ENCODE data around the gene NR3C2. TPM values are rescaled to one million over a fixed set of nuclear protein-coding genes. Genes with fewer than 3 reads are reported as not detected.

The NR3C2 gene
- total RNA-seq, 1 donor from 2014 or later, result 11.5 TPM

DNA sequence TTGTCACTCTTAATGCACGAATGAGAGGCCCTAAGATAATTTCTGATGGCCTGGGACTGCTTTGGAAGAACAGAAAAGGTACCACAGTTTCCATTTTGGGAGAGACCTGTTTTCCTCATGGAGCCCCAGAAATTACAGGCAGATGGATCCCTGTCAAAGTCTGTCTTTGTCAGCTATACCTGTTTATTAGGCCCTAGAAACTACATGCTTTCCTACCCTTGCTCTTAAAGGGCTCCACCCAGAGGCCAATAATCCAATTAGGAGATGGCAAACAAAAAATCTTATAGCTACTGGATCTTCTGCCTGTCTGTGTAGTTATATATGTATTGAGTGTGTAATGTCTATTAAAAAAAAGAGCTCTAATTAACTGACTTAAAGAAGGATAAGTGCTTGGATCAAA is 141.3 kb downstream of the NR3C2 start:
- TF ChIP-seq, protein P1, sequence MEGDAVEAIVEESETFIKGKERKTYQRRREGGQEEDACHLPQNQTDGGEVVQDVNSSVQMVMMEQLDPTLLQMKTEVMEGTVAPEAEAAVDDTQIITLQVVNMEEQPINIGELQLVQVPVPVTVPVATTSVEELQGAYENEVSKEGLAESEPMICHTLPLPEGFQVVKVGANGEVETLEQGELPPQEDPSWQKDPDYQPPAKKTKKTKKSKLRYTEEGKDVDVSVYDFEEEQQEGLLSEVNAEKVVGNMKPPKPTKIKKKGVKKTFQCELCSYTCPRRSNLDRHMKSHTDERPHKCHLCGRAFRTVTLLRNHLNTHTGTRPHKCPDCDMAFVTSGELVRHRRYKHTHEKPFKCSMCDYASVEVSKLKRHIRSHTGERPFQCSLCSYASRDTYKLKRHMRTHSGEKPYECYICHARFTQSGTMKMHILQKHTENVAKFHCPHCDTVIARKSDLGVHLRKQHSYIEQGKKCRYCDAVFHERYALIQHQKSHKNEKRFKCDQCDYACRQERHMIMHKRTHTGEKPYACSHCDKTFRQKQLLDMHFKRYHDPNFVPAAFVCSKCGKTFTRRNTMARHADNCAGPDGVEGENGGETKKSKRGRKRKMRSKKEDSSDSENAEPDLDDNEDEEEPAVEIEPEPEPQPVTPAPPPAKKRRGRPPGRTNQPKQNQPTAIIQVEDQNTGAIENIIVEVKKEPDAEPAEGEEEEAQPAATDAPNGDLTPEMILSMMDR (conservative IDR thresholded peaks at IDR 0.05), result no peak
- Mint-ChIP-seq H3K4me1 (ENCODE audit: unreplicated experiment) (no peaks in the 10 kb centered on the region), H3K4me3 (no peak overlapping the region), H3K9me3 (no peaks in the 10 kb centered on the region), H3K27me3 (no peaks in the 10 kb centered on the region), H3K36me3 (no peaks in the 10 kb centered on the region), H3K27ac (no peak overlapping the region)
- no peak for DNase-seq (ENCODE audit: extremely low spot score, unreplicated experiment)

DNA sequence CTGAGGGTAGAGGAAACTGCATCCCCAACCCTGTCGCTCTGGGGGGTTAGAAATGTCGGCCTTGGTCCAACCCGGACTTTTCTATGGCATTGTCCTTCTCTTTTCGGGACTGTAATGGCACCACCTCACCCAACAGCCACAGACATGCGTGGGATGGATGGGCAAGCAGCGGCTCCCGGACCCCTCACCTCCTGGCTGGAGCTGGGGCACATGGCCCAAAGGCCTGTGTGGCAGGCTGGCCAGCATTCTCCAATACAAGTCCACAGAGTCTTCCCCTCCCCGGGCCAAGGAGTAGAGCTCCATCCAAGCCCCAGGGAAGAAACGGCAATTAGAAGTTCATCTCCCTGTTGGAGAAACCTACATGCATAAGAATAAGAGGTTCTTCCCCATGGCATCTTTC is 142.9 kb downstream of the NR3C2 start:
- Mint-ChIP-seq H3K27me3 (no peaks in the 10 kb centered on the region), H3K27ac (no peak overlapping the region), H3K36me3 (no peaks in the 10 kb centered on the region), H3K9me3 (no peaks in the 10 kb centered on the region), H3K4me1 (ENCODE audit: unreplicated experiment) (no peaks in the 10 kb centered on the region), H3K4me3 (no peak overlapping the region)
- no peak for DNase-seq (ENCODE audit: extremely low spot score, unreplicated experiment)
- TF ChIP-seq, protein P1 (conservative IDR thresholded peaks at IDR 0.05), result no peak

DNA sequence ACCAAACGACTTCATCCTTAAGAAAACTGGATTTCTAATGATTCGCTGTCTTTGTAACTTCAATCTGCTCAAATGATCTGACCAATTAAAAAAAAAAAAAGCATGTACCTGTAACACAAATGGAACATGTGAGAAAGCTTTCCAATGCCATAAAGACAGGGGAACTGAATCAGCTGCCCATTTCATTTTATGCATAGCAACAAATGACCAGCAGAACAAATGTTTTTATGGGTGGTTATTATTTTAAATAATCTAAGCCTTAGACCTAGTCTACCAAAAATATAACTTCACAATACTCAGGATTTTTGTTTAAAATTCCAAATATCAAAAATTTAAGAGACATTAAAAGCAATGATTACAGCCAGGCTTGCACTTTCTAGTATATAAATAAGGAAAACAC is 145.7 kb downstream of the NR3C2 start:
- Mint-ChIP-seq H3K4me1 (ENCODE audit: unreplicated experiment) (no peaks in the 10 kb centered on the region), H3K9me3 (no peaks in the 10 kb centered on the region), H3K36me3 (no peaks in the 10 kb centered on the region), H3K27ac (no peak overlapping the region), H3K4me3 (no peak overlapping the region), H3K27me3 (no peaks in the 10 kb centered on the region)
- no peak for DNase-seq (ENCODE audit: extremely low spot score, unreplicated experiment)
- TF ChIP-seq, protein P1 (conservative IDR thresholded peaks at IDR 0.05), result no peak

DNA sequence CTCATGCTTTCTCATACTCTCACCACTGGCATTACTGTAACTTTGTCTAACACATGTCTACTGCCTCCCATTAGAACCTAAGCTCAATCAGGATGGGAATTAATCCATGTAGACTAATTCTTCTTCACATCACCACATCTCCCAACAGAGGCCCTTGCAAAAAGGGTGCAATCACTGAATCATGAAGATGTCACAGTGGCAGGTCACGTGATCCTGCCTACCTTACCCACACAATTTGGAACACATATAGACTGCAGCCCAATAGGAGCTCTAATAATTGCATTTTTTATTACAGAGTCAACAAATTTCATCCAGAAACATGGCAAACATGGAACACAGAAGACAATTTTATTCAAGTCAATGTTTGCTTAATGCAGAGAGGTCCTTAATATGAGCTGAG is 146.6 kb downstream of the NR3C2 start:
- Mint-ChIP-seq H3K4me1 (ENCODE audit: unreplicated experiment) (no peaks in the 10 kb centered on the region), H3K27ac (no peak overlapping the region), H3K9me3 (no peaks in the 10 kb centered on the region), H3K27me3 (no peaks in the 10 kb centered on the region), H3K4me3 (no peak overlapping the region), H3K36me3 (no peaks in the 10 kb centered on the region)
- DNase-seq (ENCODE audit: extremely low spot score, unreplicated experiment), result no peak
- TF ChIP-seq, protein P1 (conservative IDR thresholded peaks at IDR 0.05), result no peak

DNA sequence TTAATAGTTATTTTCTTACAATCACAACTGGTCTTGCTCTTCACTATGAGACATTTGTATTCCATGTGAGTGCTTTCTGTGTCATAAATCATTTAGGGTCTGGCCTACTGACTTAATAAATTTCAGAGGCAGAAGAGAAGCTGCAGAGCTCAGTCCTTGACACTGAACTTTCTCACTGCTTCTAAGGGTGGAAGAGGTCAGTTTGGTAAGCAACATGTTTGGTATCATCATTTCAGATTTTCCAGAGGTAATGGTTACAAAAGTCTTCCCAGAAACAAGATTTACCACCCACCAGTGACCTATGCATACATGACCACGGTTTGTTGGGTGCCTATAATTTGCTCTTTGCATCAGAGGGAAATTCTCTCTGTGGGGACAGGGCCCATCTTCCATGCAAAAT is 148.6 kb downstream of the NR3C2 start:
- H3K9me3 Mint-ChIP-seq, result no peaks in the 10 kb centered on the region
- no peaks in the 10 kb centered on the region for H3K36me3 Mint-ChIP-seq
- H3K4me1 Mint-ChIP-seq (ENCODE audit: unreplicated experiment), result peaks cover 7% of the 10 kb centered on the region
- no peak overlapping the region for H3K4me3 Mint-ChIP-seq
- H3K27ac Mint-ChIP-seq, result no peak overlapping the region
- no peaks in the 10 kb centered on the region for H3K27me3 Mint-ChIP-seq
- no peak for DNase-seq (ENCODE audit: extremely low spot score, unreplicated experiment)
- TF ChIP-seq, protein P1 (conservative IDR thresholded peaks at IDR 0.05), result no peak

DNA sequence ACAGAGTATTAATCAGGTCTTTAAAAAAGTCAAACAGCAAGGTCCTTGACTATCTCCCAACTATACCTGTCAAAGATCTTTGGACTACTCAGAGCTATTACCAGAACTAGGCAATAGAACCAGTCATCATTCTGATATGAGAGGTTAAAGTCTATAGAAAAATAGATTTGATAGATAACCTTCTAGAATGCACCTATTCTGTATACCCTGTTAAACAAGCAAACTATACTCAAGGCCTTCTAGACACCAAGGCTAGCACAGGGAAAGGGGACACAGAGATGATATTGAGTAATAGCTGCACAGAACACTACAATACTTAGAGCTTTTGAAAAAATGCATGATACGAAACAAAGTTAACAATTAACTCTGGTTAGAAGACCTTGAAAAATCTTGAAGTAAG is 149.5 kb downstream of the NR3C2 start:
- Mint-ChIP-seq H3K4me1 (ENCODE audit: unreplicated experiment) (peaks cover 8% of the 10 kb centered on the region), H3K9me3 (no peaks in the 10 kb centered on the region), H3K36me3 (no peaks in the 10 kb centered on the region), H3K27ac (no peak overlapping the region), H3K27me3 (no peaks in the 10 kb centered on the region), H3K4me3 (no peak overlapping the region)
- DNase-seq (ENCODE audit: extremely low spot score, unreplicated experiment), result no peak
- TF ChIP-seq, protein P1 (conservative IDR thresholded peaks at IDR 0.05), result no peak

Measured in type B pancreatic cell (in vitro differentiated cells).